ENCODE results near the gene POLR1A.

Gene POLR1A

GRCh38 chr2:86138736-86139625 is 33.3 kb upstream of the POLR1A start:
- H3K36me3 ChIP-seq (ENCODE audit: control insufficient read depth in 2 of 2, insufficient read depth in 1 of 2, low read length in 2 of 2), result peaks cover 62 to 95% of the 10 kb centered on the region in 2 experiments
- no peaks in the 10 kb centered on the region for H3K9me3 ChIP-seq (ENCODE audit: control insufficient read depth, insufficient read depth, low read depth, low read length)
- TF ChIP-seq ZNF341 (tag by site-specific recombination; IDR thresholded peaks at IDR 0.05; ENCODE audit: low read depth) (no peak), ZNF529 (tag by site-specific recombination; IDR thresholded peaks at IDR 0.05; ENCODE audit: insufficient replicate concordance) (no peak), ZNF121 (tag by site-specific recombination; IDR thresholded peaks at IDR 0.05) (peak; percentile 76), ZNF146 (tag by site-specific recombination; IDR thresholded peaks at IDR 0.05) (no peak), ZFHX2 (tag by site-specific recombination; conservative IDR thresholded peaks at IDR 0.05) (no peak), ZNF175 (tag by site-specific recombination; IDR thresholded peaks at IDR 0.05) (no peak), ZNF202 (tag by site-specific recombination; IDR thresholded peaks at IDR 0.05; ENCODE audit: borderline replicate concordance) (no peak), ZNF248 (tag by site-specific recombination; IDR thresholded peaks at IDR 0.05) (no peak)
- H3K4me3 ChIP-seq (ENCODE audit: low read depth, low read length), result no peak overlapping the region
- H3K4me1 ChIP-seq (ENCODE audit: control insufficient read depth, insufficient read depth, low read length), result no peaks in the 10 kb centered on the region
- CTCF ChIA-PET, result interaction anchor here (0.6 kb wide), 2 partner anchors 48 to 502 kb away, joined by 3 read pairs; no protein-coding TSS in a partner anchor
- POLR2A ChIA-PET, result interaction anchor here (0.7 kb wide), 1 partner anchor 19 kb away, joined by 3 read pairs; no protein-coding TSS in a partner anchor
- no peak overlapping the region for H3K27ac ChIP-seq (ENCODE audit: extremely low read depth, low read depth, low read length)

GRCh38 chr2:86136141-86136540 is 30.5 kb upstream of the POLR1A start:
- Histone ChIP-seq H3K4me1 (ENCODE audit: control insufficient read depth, insufficient read depth, low read length) (no peaks in the 10 kb centered on the region), H3K4me3 (ENCODE audit: low read depth, low read length) (no peak overlapping the region), H3K27ac (ENCODE audit: extremely low read depth, low read depth, low read length) (no peak overlapping the region), H3K9me3 (ENCODE audit: control insufficient read depth, insufficient read depth, low read depth, low read length) (no peaks in the 10 kb centered on the region), H3K36me3 (ENCODE audit: control insufficient read depth in 2 of 2, insufficient read depth in 1 of 2, low read length in 2 of 2) (peaks cover 74 to 100% of the 10 kb centered on the region in 2 experiments)
- ChIA-PET CTCF (interaction anchor here (1.2 kb wide), 1 partner anchor 45 kb away, joined by 3 read pairs; no protein-coding TSS in a partner anchor), POLR2A (interaction anchor here (2.0 kb wide), 1 partner anchor 30 kb away, joined by 4 read pairs; the partner anchor contains the start of genes POLR1A and PTCD3)
- no peak for TF ChIP-seq GLIS1 (tag by site-specific recombination; IDR thresholded peaks at IDR 0.05)
- TF ChIP-seq ZNF768 (tag by site-specific recombination; IDR thresholded peaks at IDR 0.05), result no peak
- no peak for TF ChIP-seq ZNF350 (tag by site-specific recombination; IDR thresholded peaks at IDR 0.05)
- no peak for TF ChIP-seq ZBTB44 (tag by site-specific recombination; IDR thresholded peaks at IDR 0.05)
- no peak for TF ChIP-seq ZSCAN30 (tag by site-specific recombination; IDR thresholded peaks at IDR 0.05)
- TF ChIP-seq ZNF146 (tag by site-specific recombination; IDR thresholded peaks at IDR 0.05), result no peak
- no peak for TF ChIP-seq AEBP2 (tag by site-specific recombination; IDR thresholded peaks at IDR 0.05; ENCODE audit: borderline replicate concordance)
- TF ChIP-seq SCRT1 (tag by site-specific recombination; IDR thresholded peaks at IDR 0.05; ENCODE audit: borderline replicate concordance), result no peak
- no peak for TF ChIP-seq PATZ1 (tag by site-specific recombination; IDR thresholded peaks at IDR 0.05)
- no peak for TF ChIP-seq ZNF501 (tag by site-specific recombination; IDR thresholded peaks at IDR 0.05)
- TF ChIP-seq ZNF311 (tag by site-specific recombination; IDR thresholded peaks at IDR 0.05; ENCODE audit: borderline replicate concordance), result no peak
- TF ChIP-seq ZSCAN18 (tag by site-specific recombination; IDR thresholded peaks at IDR 0.05), result no peak
- no peak for TF ChIP-seq SP3 (tag by site-specific recombination; IDR thresholded peaks at IDR 0.05)
- no peak for TF ChIP-seq ZNF585B (tag by site-specific recombination; IDR thresholded peaks at IDR 0.05)
- TF ChIP-seq ZNF114 (tag by site-specific recombination; IDR thresholded peaks at IDR 0.05), result no peak
- TF ChIP-seq PRDM10 (tag by site-specific recombination; IDR thresholded peaks at IDR 0.05), result no peak
